HepG2 (cell line): ENCODE data around the gene TBL3. TPM values are rescaled to one million over a fixed set of nuclear protein-coding genes. Genes with fewer than 3 reads are reported as not detected.

Experiments
- ATAC-seq: fragments of 200-7000 bp; cut with Tn5 transposase; 3 replicates; pipeline ENCODE4 v1.9.1; 2020; ENCODE audit warnings: mild to moderate bottlenecking, moderate library complexity
- BruUV-seq: library from RNA; stranded (reverse); fragments of 400-500 nt; replicated peaks from 2 replicates; lab custom pipeline; 2021; lab: Mats Ljungman, UMichigan
- CTCF ChIA-PET: fragments of 300-600 bp; formaldehyde crosslinking; extraction: SDS; loops from one replicate; lab custom pipeline; 2021; ENCODE audit warnings: low total read pairs, inconsistent platforms, low intra/inter-chr PET ratio; lab: Yijun Ruan, JAX
- POLR2A ChIA-PET: fragments of 350-600 bp; sonication (Branson Sonifier 250); formaldehyde crosslinking; loops from one replicate; lab custom pipeline; 2020; ENCODE audit warnings: antibody characterized with exemption, inconsistent platforms; lab: Yijun Ruan, JAX
- DNase-seq: peaks from one replicate; pipeline ENCODE4 v3.0.0-alpha.2; 2015; ENCODE audit warnings: low spot score
- FAIRE-seq: peaks from 3 replicates; lab custom pipeline; 2011; peaks lifted over from hg19 to GRCh38; lab: Jason Lieb, UNC
- H2AFZ ChIP-seq: one replicate; pipeline ENCODE4 v1.6.1; 2011; ENCODE audit warnings: low read length, inconsistent platforms
- H3K27ac ChIP-seq: fragments of 300-600 bp; 3 replicates; pipeline ENCODE4 v1.8.0; 2011; ENCODE audit warnings: mixed run types, mild to moderate bottlenecking, mixed read lengths, low read length, inconsistent platforms; ENCODE audit not compliant: insufficient read depth; ENCODE audit errors: extremely low read length
- H3K27me3 ChIP-seq, 2 experiments: fragments of 200-600 bp in 1 of 2; 2 replicates in 1 of 2; 3 replicates in 1 of 2; pipeline versions ENCODE4 v1.6.0 to v1.8.0; 2011; ENCODE audit warnings: low read length in 2 of 2, mild to moderate bottlenecking in 2 of 2, moderate library complexity in 2 of 2, inconsistent platforms in 1 of 2; ENCODE audit not compliant: insufficient read depth in 2 of 2, control insufficient read depth in 1 of 2
- H3K36me3 ChIP-seq, 2 experiments: fragments of 200-600 bp in 1 of 2; replicated peaks in 1 of 2; 2 replicates in 1 of 2; 3 replicates in 1 of 2; pipeline versions ENCODE4 v1.5.1 to v1.8.0; 2011; ENCODE audit warnings: low read length in 2 of 2, inconsistent platforms in 1 of 2; ENCODE audit not compliant: insufficient read depth in 2 of 2, control insufficient read depth in 1 of 2
- H3K4me1 ChIP-seq: 2 replicates; pipeline ENCODE4 v1.5.1; 2012; ENCODE audit warnings: low read length, inconsistent platforms; ENCODE audit not compliant: insufficient read depth
- H3K4me2 ChIP-seq: 2 replicates; pipeline ENCODE4 v1.6.0; 2011; ENCODE audit warnings: low read depth, low read length, inconsistent platforms
- H3K4me3 ChIP-seq, 3 experiments: fragments of 200-600 bp in 1 of 3; sonication (generic), shearing (Covaris generic) in 1 of 3; replicated peaks in 1 of 3; 2 replicates each; pipeline ENCODE4 v1.5.1; 2011 to 2016; ENCODE audit warnings: low read length in 3 of 3, inconsistent platforms in 2 of 3, low read depth in 2 of 3, mild to moderate bottlenecking in 2 of 3, control low read depth in 1 of 3, mixed read lengths in 1 of 3; ENCODE audit not compliant: insufficient read depth in 1 of 3
- H3K79me2 ChIP-seq: one replicate; pipeline ENCODE4 v1.6.1; 2011; ENCODE audit warnings: low read length, inconsistent platforms; ENCODE audit not compliant: insufficient read depth
- H3K9ac ChIP-seq: 2 replicates; pipeline ENCODE4 v1.6.0; 2011; ENCODE audit warnings: mild to moderate bottlenecking, low read depth, low read length, inconsistent platforms; ENCODE audit not compliant: insufficient read depth
- H3K9me3 ChIP-seq: 2 replicates; pipeline ENCODE4 v1.5.1; 2012; ENCODE audit warnings: mild to moderate bottlenecking, low read length
- H4K20me1 ChIP-seq: 2 replicates; pipeline ENCODE4 v1.6.0; 2011; ENCODE audit warnings: inconsistent platforms, mild to moderate bottlenecking, low read length, moderate library complexity; ENCODE audit not compliant: insufficient read depth
- PAXIP1 ChIP-seq: sonication (generic); formaldehyde crosslinking; conservative IDR thresholded peaks from 2 replicates; pipeline ENCODE4 v1.4.0; 2020; ENCODE audit warnings: mild to moderate bottlenecking, missing genetic modification reagents, moderate library complexity
- WGBS: methylation state at CpG from one replicate; pipeline ENCODE4 v1.1.6; 2017; ENCODE audit warnings: low lambda C conversion rate; 5-methylcytosine and 5-hydroxymethylcytosine counted together
- in situ Hi-C: cut with HindIII; loops from 2 replicates; pipeline ENCODE4 v1.10.0; 2017; ENCODE audit warnings: low pct_unique_long_range_greater_than_20kb; ENCODE audit not compliant: extremely low pct_ligation_motif_present
- intact Hi-C: fragments of 100-400 bp; cut with micrococcal nuclease; formaldehyde crosslinking; loops from one replicate; pipeline ENCODE4 v1.10.0; 2022; ENCODE audit not compliant: unreplicated experiment
- polyA plus RNA-seq, 8 experiments: library from polyadenylated mRNA; depleted of rRNA in 3 of 8; stranded (reverse) in 7 of 8; unstranded in 1 of 8; fragments of >200 nt; fragmentation: Illumina TruSeq in 4 of 8; extraction: Trizol in 4 of 8; gene quantifications; 2 replicates each; pipeline versions ENCODE4 v1.2.1 to v1.2.3, GENCODE V29; 2011 to 2016; ENCODE audit warnings: low read depth in 4 of 8, missing spikeins in 1 of 8, mixed read lengths in 1 of 8; ENCODE audit not compliant: insufficient read depth in 1 of 8
- total RNA-seq, 5 experiments: library from RNA; depleted of rRNA; stranded (reverse); fragments of >200 nt; fragmentation: Illumina TruSeq; extraction: Trizol; gene quantifications; 2 replicates each; pipeline ENCODE4 v1.2.3, GENCODE V29; 2016; ENCODE audit warnings: low read depth in 1 of 5
- TF ChIP-seq, protein P1 (sequence below): sonication (generic); formaldehyde crosslinking; IDR thresholded peaks from 2 replicates; pipeline ENCODE4 v1.5.0; 2020; ENCODE audit warnings: mild to moderate bottlenecking, missing genetic modification reagents, moderate library complexity

Gene TBL3
- total and polyA plus RNA-seq, 2 of the 13 experiments (the other 11 are each of a cell fraction or from before 2014, with no cell fraction given): 16.8 to 38.0 TPM

- H3K36me3 ChIP-seq: no peaks in the 10 kb centered on the region
- H4K20me1 ChIP-seq: no peaks in the 10 kb centered on the region
- H3K4me2 ChIP-seq: peak overlapping the region; percentile 32; the same call in 1 of the 2 replicates
- H3K4me3 ChIP-seq: no peak overlapping the region; a peak in 1 of 6 replicates
- FAIRE-seq (no peak), DNase-seq (no peak), ATAC-seq (peak; percentile 37)
- H2AFZ ChIP-seq: no peak overlapping the region
- H3K9me3 ChIP-seq: no peaks in the 10 kb centered on the region
- H3K27me3 ChIP-seq: peaks cover 3 to 23% of the 10 kb centered on the region in 2 experiments; a peak in 4 of 5 replicates
- TF ChIP-seq, protein P1, sequence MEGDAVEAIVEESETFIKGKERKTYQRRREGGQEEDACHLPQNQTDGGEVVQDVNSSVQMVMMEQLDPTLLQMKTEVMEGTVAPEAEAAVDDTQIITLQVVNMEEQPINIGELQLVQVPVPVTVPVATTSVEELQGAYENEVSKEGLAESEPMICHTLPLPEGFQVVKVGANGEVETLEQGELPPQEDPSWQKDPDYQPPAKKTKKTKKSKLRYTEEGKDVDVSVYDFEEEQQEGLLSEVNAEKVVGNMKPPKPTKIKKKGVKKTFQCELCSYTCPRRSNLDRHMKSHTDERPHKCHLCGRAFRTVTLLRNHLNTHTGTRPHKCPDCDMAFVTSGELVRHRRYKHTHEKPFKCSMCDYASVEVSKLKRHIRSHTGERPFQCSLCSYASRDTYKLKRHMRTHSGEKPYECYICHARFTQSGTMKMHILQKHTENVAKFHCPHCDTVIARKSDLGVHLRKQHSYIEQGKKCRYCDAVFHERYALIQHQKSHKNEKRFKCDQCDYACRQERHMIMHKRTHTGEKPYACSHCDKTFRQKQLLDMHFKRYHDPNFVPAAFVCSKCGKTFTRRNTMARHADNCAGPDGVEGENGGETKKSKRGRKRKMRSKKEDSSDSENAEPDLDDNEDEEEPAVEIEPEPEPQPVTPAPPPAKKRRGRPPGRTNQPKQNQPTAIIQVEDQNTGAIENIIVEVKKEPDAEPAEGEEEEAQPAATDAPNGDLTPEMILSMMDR (CRISPR knock-in tag): peak; percentile 27
- TF ChIP-seq PAXIP1 (CRISPR knock-in tag): no peak
- H3K27ac ChIP-seq: no peak overlapping the region
- in situ Hi-C loops: no loop called here
- ChIA-PET CTCF (no interaction called here), POLR2A (interaction anchor here (3.4 to 3.6 kb wide), 2 partner anchors 10 to 15 kb away, joined by 26 to 27 read pairs; partner anchors contain the start of gene RPS2)
- H3K4me1 ChIP-seq: peaks cover 38% of the 10 kb centered on the region
- intact Hi-C loops: no loop called here
- 11% methylated on average over 4 of the region's 7 CpGs for WGBS
- BruUV-seq: no TSS peak
- H3K9ac ChIP-seq: no peak overlapping the region
- H3K79me2 ChIP-seq: no peaks in the 10 kb centered on the region
Measured at GRCh38 chr16:1950047-1950446, 21.8 kb upstream of the TBL3 start.
